Endothelial cell of umbilical vein (primary cell): ENCODE data around the gene IQGAP3. TPM values are rescaled to one million over a fixed set of nuclear protein-coding genes. Genes with fewer than 3 reads are reported as not detected.

Experiments used
- BruUV-seq: library from RNA; stranded (reverse); fragments of 400-500 nt; replicated peaks from 2 replicates; lab custom pipeline; 2021; lab: Mats Ljungman, UMichigan
- CTCF ChIA-PET: fragments of 300-600, 350-600 bp; sonication (Branson Sonifier 250); formaldehyde crosslinking; loops from one replicate; lab custom pipeline; 2021; ENCODE audit warnings: antibody characterized with exemption, inconsistent platforms; lab: Charles Lee
- POLR2A ChIA-PET: fragments of 300-600, 350-600 bp; sonication (Branson Sonifier 250); formaldehyde crosslinking; loops from one replicate; lab custom pipeline; 2021; ENCODE audit warnings: antibody characterized with exemption, inconsistent platforms; lab: Charles Lee
- DNase-seq: peaks from one replicate; pipeline ENCODE4 v3.0.0-alpha.2; 2011; ENCODE audit warnings: low read depth, low spot score
- FAIRE-seq: peaks from 2 replicates; lab custom pipeline; 2011; peaks lifted over from hg19 to GRCh38; lab: Jason Lieb, UNC
- H2AFZ ChIP-seq: 2 replicates; pipeline ENCODE4 v1.6.0; 2012; ENCODE audit warnings: low read depth, low read length, control low read depth, inconsistent platforms
- H3K27ac ChIP-seq: 2 replicates; pipeline ENCODE4 v1.5.1; 2011; ENCODE audit warnings: low read depth, mild to moderate bottlenecking, control low read depth, low read length, moderate library complexity; ENCODE audit not compliant: insufficient read depth
- H3K27me3 ChIP-seq, 2 experiments: 2 replicates each; pipeline versions ENCODE4 v1.6.0 to v1.6.1; 2011; ENCODE audit warnings: low read length in 2 of 2, mixed read lengths in 1 of 2; ENCODE audit not compliant: control insufficient read depth in 2 of 2, insufficient read depth in 2 of 2
- H3K36me3 ChIP-seq, 2 experiments: 2 replicates in 1 of 2; 3 replicates in 1 of 2; pipeline ENCODE4 v1.5.1; 2011; ENCODE audit warnings: low read length in 2 of 2, mild to moderate bottlenecking in 1 of 2, moderate library complexity in 1 of 2; ENCODE audit not compliant: control insufficient read depth in 2 of 2, insufficient read depth in 2 of 2; ENCODE audit errors: extremely low read depth in 1 of 2
- H3K4me1 ChIP-seq: 3 replicates; pipeline ENCODE4 v1.5.1; 2011; ENCODE audit warnings: mild to moderate bottlenecking, low read length; ENCODE audit not compliant: control insufficient read depth, insufficient read depth; ENCODE audit errors: extremely low read depth
- H3K4me2 ChIP-seq: 2 replicates; pipeline ENCODE4 v1.6.1; 2011; ENCODE audit warnings: low read length, control low read depth, mixed read lengths; ENCODE audit not compliant: insufficient read depth
- H3K4me3 ChIP-seq, 3 experiments: fragments of 200-600 bp in 1 of 3; sonication (generic), shearing (Covaris generic) in 1 of 3; replicated peaks in 1 of 3; 2 replicates each; pipeline ENCODE4 v1.5.1; 2011 to 2016; ENCODE audit warnings: control low read depth in 3 of 3, low read length in 3 of 3, mild to moderate bottlenecking in 2 of 3, inconsistent platforms in 1 of 3, low read depth in 1 of 3, moderate library complexity in 1 of 3; ENCODE audit not compliant: insufficient read depth in 1 of 3
- H3K79me2 ChIP-seq: 2 replicates; pipeline ENCODE4 v1.6.0; 2012; ENCODE audit warnings: low read length, inconsistent platforms; ENCODE audit not compliant: control insufficient read depth, insufficient read depth
- H3K9ac ChIP-seq: replicated peaks from 2 replicates; pipeline ENCODE3; 2011; ENCODE audit warnings: low read length, control low read depth; ENCODE audit not compliant: insufficient read depth; ENCODE audit errors: extremely low read depth
- H3K9me1 ChIP-seq: replicated peaks from 3 replicates; pipeline ENCODE4 v1.6.0; 2011; ENCODE audit warnings: mild to moderate bottlenecking, low read length; ENCODE audit not compliant: control insufficient read depth, insufficient read depth; ENCODE audit errors: extremely low read depth
- H3K9me3 ChIP-seq: replicated peaks from 2 replicates; pipeline ENCODE4 v1.5.1; 2012; ENCODE audit warnings: low read length, inconsistent platforms; ENCODE audit not compliant: control insufficient read depth, insufficient read depth
- H4K20me1 ChIP-seq: replicated peaks from 2 replicates; pipeline ENCODE3; 2011; ENCODE audit warnings: mild to moderate bottlenecking, low read length; ENCODE audit not compliant: control insufficient read depth, insufficient read depth; ENCODE audit errors: extremely low read depth
- EZH2 ChIP-seq: IDR thresholded peaks from 2 replicates; pipeline ENCODE4 v1.6.1; 2012; ENCODE audit warnings: borderline replicate concordance, low read depth, mild to moderate bottlenecking, moderate library complexity, low read length, inconsistent platforms; ENCODE audit not compliant: severe bottlenecking
- FOS ChIP-seq: IDR thresholded peaks from 2 replicates; pipeline ENCODE4 v1.6.1; 2011; ENCODE audit warnings: mild to moderate bottlenecking, low read length, moderate library complexity, borderline replicate concordance; ENCODE audit not compliant: insufficient read depth
- GATA2 ChIP-seq: IDR thresholded peaks from 2 replicates; pipeline ENCODE4 v1.7.0; 2011; ENCODE audit warnings: low read depth, mild to moderate bottlenecking, moderate library complexity, mixed read lengths, low read length; ENCODE audit not compliant: insufficient read length, insufficient read depth
- JUN ChIP-seq: IDR thresholded peaks from 2 replicates; pipeline ENCODE4 v1.6.1; 2011; ENCODE audit warnings: borderline replicate concordance, low read depth; ENCODE audit not compliant: insufficient read length, insufficient read depth
- MYC ChIP-seq: IDR thresholded peaks from one replicate; pipeline ENCODE4 v1.6.1; 2011; ENCODE audit warnings: mild to moderate bottlenecking, low read depth, low read length
- POLR2A ChIP-seq: IDR thresholded peaks from 2 replicates; pipeline ENCODE4 v1.6.1; 2012; ENCODE audit warnings: low read depth, mild to moderate bottlenecking, control low read depth, low read length
- POLR2AphosphoS5 ChIP-seq: IDR thresholded peaks from 2 replicates; pipeline ENCODE4 v1.6.1; 2012; ENCODE audit warnings: low read depth, mild to moderate bottlenecking, control low read depth, low read length, moderate library complexity; ENCODE audit not compliant: insufficient read depth
- dilution Hi-C: fragments of 300-500 bp; cut with MboI; formaldehyde crosslinking; loops from one replicate; pipeline ENCODE4 v1.15.0; 2019; ENCODE audit warnings: low sequenced_read_pairs; ENCODE audit not compliant: extremely low pct_ligation_motif_present
- intact Hi-C: fragments of 100-400 bp; cut with micrococcal nuclease; formaldehyde crosslinking; loops from one replicate; pipeline ENCODE4 v1.10.0; 2022
- polyA plus RNA-seq, 4 experiments: library from polyadenylated mRNA; depleted of rRNA in 3 of 4; stranded (reverse) in 3 of 4; unstranded in 1 of 4; fragments of >200 nt; gene quantifications; 2 replicates each; pipeline versions ENCODE4 v1.2.1 to v1.2.3, GENCODE V29; 2011 to 2012; ENCODE audit warnings: missing spikeins in 1 of 4
- total RNA-seq: library from RNA; stranded (reverse); gene quantifications from 2 replicates; pipeline ENCODE4 v1.2.3, GENCODE V29; 2021
- TF ChIP-seq, protein P1 (sequence below), 2 donors: IDR thresholded peaks; 1 replicate in 1 of 2; 2 replicates in 1 of 2; pipeline ENCODE4 v1.5.1; 2011; ENCODE audit warnings: low read length in 2 of 2, mild to moderate bottlenecking in 2 of 2, moderate library complexity in 2 of 2, control low read depth in 1 of 2, inconsistent platforms in 1 of 2, low read depth in 1 of 2; ENCODE audit not compliant: insufficient read depth in 1 of 2; ENCODE audit errors: extremely low read depth in 1 of 2
- TF ChIP-seq, protein P2 (sequence below): IDR thresholded peaks from 2 replicates; pipeline ENCODE4 v1.6.1; 2011; ENCODE audit not compliant: insufficient read depth, insufficient read length

IQGAP3 gene
- total and polyA plus RNA-seq, 2 donors (not counting 3 experiments of a cell fraction or from before 2014, with no cell fraction given), result 28.3 to 60.7 TPM

DNA sequence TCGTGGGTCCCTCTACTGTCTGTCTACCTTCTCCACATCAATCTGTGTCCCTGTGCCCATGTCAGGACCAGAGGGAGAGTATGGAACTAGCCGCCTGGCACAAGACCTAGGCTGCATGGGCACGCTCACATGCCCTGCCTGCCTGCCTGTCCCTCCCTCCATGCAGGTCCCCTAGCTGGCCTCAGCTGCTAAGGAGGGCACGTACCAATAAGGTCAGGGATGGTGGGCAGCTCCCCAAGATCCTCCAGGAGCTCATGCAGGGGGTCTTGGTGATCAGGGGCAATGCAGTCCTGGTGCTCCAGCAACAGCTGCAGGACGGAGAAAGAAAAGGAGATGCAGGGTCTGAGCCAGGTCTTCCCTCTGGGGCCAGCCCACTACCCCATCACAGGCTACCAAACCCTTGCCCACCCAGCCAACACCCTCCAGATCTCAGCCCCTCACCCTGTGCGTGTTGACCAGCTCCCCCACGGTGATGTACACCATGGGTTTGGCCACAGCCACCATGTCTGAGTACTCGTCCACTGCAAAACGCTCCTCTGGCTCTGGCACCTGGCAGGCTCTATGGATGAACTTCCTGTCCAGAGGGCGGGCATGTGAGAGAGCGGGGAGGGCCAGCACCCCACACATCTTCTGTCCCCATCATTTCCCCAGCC is 38.7 kb downstream of the IQGAP3 start:
- H3K4me3 ChIP-seq, result no peak overlapping the region
- no peaks in the 10 kb centered on the region for H3K4me1 ChIP-seq
- intact Hi-C loops (no loop called here), dilution Hi-C loops (no loop called here)
- H3K36me3 ChIP-seq, result peaks cover 4 to 13% of the 10 kb centered on the region in 2 experiments
- no peaks in the 10 kb centered on the region for H4K20me1 ChIP-seq
- no peak for DNase-seq
- H3K27me3 ChIP-seq, result no peaks in the 10 kb centered on the region
- H3K9me1 ChIP-seq, result no peaks in the 10 kb centered on the region
- no peak overlapping the region for H3K4me2 ChIP-seq
- H2AFZ ChIP-seq, result no peak overlapping the region
- H3K79me2 ChIP-seq, result no peaks in the 10 kb centered on the region
- no peak overlapping the region for H3K9ac ChIP-seq
- CTCF ChIA-PET, result interaction anchor here (1.5 kb wide), 1 partner anchor 24 kb away, joined by 5 read pairs; no protein-coding TSS in a partner anchor
- H3K9me3 ChIP-seq, result no peaks in the 10 kb centered on the region
- POLR2A ChIA-PET, result no interaction called here
- no peak overlapping the region for H3K27ac ChIP-seq
- TF ChIP-seq POLR2AphosphoS5, result no peak
- TF ChIP-seq, protein P1, sequence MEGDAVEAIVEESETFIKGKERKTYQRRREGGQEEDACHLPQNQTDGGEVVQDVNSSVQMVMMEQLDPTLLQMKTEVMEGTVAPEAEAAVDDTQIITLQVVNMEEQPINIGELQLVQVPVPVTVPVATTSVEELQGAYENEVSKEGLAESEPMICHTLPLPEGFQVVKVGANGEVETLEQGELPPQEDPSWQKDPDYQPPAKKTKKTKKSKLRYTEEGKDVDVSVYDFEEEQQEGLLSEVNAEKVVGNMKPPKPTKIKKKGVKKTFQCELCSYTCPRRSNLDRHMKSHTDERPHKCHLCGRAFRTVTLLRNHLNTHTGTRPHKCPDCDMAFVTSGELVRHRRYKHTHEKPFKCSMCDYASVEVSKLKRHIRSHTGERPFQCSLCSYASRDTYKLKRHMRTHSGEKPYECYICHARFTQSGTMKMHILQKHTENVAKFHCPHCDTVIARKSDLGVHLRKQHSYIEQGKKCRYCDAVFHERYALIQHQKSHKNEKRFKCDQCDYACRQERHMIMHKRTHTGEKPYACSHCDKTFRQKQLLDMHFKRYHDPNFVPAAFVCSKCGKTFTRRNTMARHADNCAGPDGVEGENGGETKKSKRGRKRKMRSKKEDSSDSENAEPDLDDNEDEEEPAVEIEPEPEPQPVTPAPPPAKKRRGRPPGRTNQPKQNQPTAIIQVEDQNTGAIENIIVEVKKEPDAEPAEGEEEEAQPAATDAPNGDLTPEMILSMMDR (IDR thresholded peaks at IDR 0.05; ENCODE audit: extremely low read depth in 1 of 2, insufficient read depth in 1 of 2, low read depth in 1 of 2, low read length in 2 of 2), result no peak
- TF ChIP-seq POLR2A, result no peak
- no peak for TF ChIP-seq FOS
- no peak for TF ChIP-seq EZH2
- no peak for TF ChIP-seq GATA2
- no peak for TF ChIP-seq MYC
- no peak for TF ChIP-seq JUN
- TF ChIP-seq, protein P2, sequence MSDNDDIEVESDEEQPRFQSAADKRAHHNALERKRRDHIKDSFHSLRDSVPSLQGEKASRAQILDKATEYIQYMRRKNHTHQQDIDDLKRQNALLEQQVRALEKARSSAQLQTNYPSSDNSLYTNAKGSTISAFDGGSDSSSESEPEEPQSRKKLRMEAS, result no peak
- no TSS peak for BruUV-seq
- no peak for FAIRE-seq
